ENCODE measurements around the gene OR51E1.

- TF ChIP-seq ZFP3 (CRISPR knock-in tag; IDR thresholded peaks at IDR 0.05) = no peak
- no peak for TF ChIP-seq GLIS3 (CRISPR knock-in tag; IDR thresholded peaks at IDR 0.05)
- TF ChIP-seq CSDC2 (CRISPR knock-in tag; IDR thresholded peaks at IDR 0.05) = no peak
- TF ChIP-seq CREB5 (CRISPR knock-in tag; IDR thresholded peaks at IDR 0.05; ENCODE audit: low read depth) = no peak
- TF ChIP-seq PATZ1 (CRISPR knock-in tag; IDR thresholded peaks at IDR 0.05; ENCODE audit: borderline replicate concordance) = no peak
- TF ChIP-seq POU6F1 (CRISPR knock-in tag; IDR thresholded peaks at IDR 0.05; ENCODE audit: borderline replicate concordance, low read depth) = no peak
- no peak for TF ChIP-seq TCF4 (CRISPR knock-in tag; IDR thresholded peaks at IDR 0.05; ENCODE audit: borderline replicate concordance)
- no peak for TF ChIP-seq RARB (CRISPR knock-in tag; IDR thresholded peaks at IDR 0.05)
- TF ChIP-seq BACH2 (CRISPR knock-in tag; IDR thresholded peaks at IDR 0.05; ENCODE audit: borderline replicate concordance) = no peak
- TF ChIP-seq ISL1 (CRISPR knock-in tag; IDR thresholded peaks at IDR 0.05) = no peak
- no peak for TF ChIP-seq ZFP30 (CRISPR knock-in tag; IDR thresholded peaks at IDR 0.05)
- no peak for TF ChIP-seq TSHZ2 (CRISPR knock-in tag; IDR thresholded peaks at IDR 0.05)
- no peak for TF ChIP-seq ZNF70 (CRISPR knock-in tag; IDR thresholded peaks at IDR 0.05)
Observed at GRCh38 chr11:4704790-4705334, 61.1 kb downstream of the OR51E1 start.

All from SK-N-SH treated with all-trans-retinoic acid at 6 μM for 48 hours (cell line).